HCT116 (cell line): ENCODE results near the gene PHLDB3. TPM values are rescaled to one million over a fixed set of nuclear protein-coding genes. Genes with fewer than 3 reads are reported as not detected.

Experiments used
- ATAC-seq: fragments of 200-7000 bp; cut with Tn5 transposase; 2 replicates; pipeline ENCODE4 v1.9.1; 2020; ENCODE audit warnings: mild to moderate bottlenecking, moderate library complexity
- BruUV-seq: library from RNA; stranded (reverse); fragments of 400-500 nt; replicated peaks from 2 replicates; lab custom pipeline; 2021; lab: Mats Ljungman, UMichigan
- CTCF ChIA-PET: fragments of 300-600 bp; sonication (Branson Sonifier 250); formaldehyde crosslinking; loops from one replicate; lab custom pipeline; 2021; ENCODE audit warnings: antibody characterized with exemption; lab: Charles Lee
- POLR2A ChIA-PET: fragments of 300-600, 350-600 bp; sonication (Branson Sonifier 250); formaldehyde crosslinking; loops from one replicate; lab custom pipeline; 2021; ENCODE audit warnings: antibody characterized with exemption; lab: Charles Lee
- RAD21 ChIA-PET, 2 experiments: fragments of 300-600 bp; sonication (Branson Sonifier 250); formaldehyde crosslinking; loops; one replicate each; lab custom pipeline; 2023; ENCODE audit warnings: low total read pairs in 2 of 2; ENCODE audit not compliant: uncharacterized antibody in 2 of 2, unreplicated experiment in 2 of 2, low non-redundant PET in 1 of 2; lab: Charles Lee
- DNase-seq: peaks from one replicate; pipeline ENCODE4 v3.0.0-alpha.2; 2010; ENCODE audit warnings: low read depth, low spot score
- H2AFZ ChIP-seq: fragments of 200-600 bp; shearing (Covaris generic), sonication (generic); 2 replicates; pipeline ENCODE4 v1.6.1; 2017; ENCODE audit warnings: low read depth, mixed run types, mixed read lengths, antibody characterized with exemption, low read length; ENCODE audit not compliant: poor library complexity, severe bottlenecking
- H3K27ac ChIP-seq: 2 replicates; pipeline ENCODE4 v1.5.1; 2012; ENCODE audit warnings: low read depth, low read length
- H3K27me3 ChIP-seq: fragments of 200-600 bp; sonication (generic); 2 replicates; pipeline ENCODE4 v1.6.1; 2016; ENCODE audit warnings: mixed run types, low read length, mixed read lengths; ENCODE audit not compliant: insufficient read depth
- H3K36me3 ChIP-seq, 2 experiments: fragments of 200-500 bp in 1 of 2; fragments of 200-600 bp in 1 of 2; sonication (Bioruptor generic) in 1 of 2; sonication (generic) in 1 of 2; 2 replicates each; pipeline versions ENCODE4 v1.5.1 to v1.6.1; 2014 to 2016; ENCODE audit warnings: low read length in 2 of 2, inconsistent platforms in 1 of 2, mixed read lengths in 1 of 2, mixed run types in 1 of 2; ENCODE audit not compliant: insufficient read depth in 2 of 2, control insufficient read depth in 1 of 2
- H3K4me1 ChIP-seq, 2 experiments: fragments of 200-600 bp in 1 of 2; sonication (generic) in 1 of 2; 2 replicates each; pipeline versions ENCODE4 v1.5.1 to v1.6.1; 2012 to 2017; ENCODE audit warnings: low read length in 2 of 2, inconsistent platforms in 1 of 2, mild to moderate bottlenecking in 1 of 2, mixed read lengths in 1 of 2, mixed run types in 1 of 2, moderate library complexity in 1 of 2; ENCODE audit not compliant: insufficient read depth in 2 of 2, control insufficient read depth in 1 of 2
- H3K4me2 ChIP-seq: fragments of 200-600 bp; sonication (generic); 2 replicates; pipeline ENCODE4 v1.6.1; 2017; ENCODE audit warnings: mixed run types, low read length, mixed read lengths
- H3K4me3 ChIP-seq, 2 experiments: fragments of 200-600 bp in 1 of 2; sonication (generic) in 1 of 2; replicated peaks in 1 of 2; 2 replicates each; pipeline ENCODE4 v1.5.1; 2011 to 2016; ENCODE audit warnings: low read length in 2 of 2, control low read depth in 1 of 2, low read depth in 1 of 2, mild to moderate bottlenecking in 1 of 2, mixed read lengths in 1 of 2, mixed run types in 1 of 2
- H3K79me2 ChIP-seq: fragments of 200-600 bp; sonication (generic); 2 replicates; pipeline ENCODE4 v1.6.1; 2017; ENCODE audit warnings: mild to moderate bottlenecking, mixed run types, low read length, moderate library complexity, mixed read lengths; ENCODE audit not compliant: insufficient read depth
- H3K9ac ChIP-seq: fragments of 200-600 bp; sonication (generic); 2 replicates; pipeline ENCODE4 v1.6.1; 2016; ENCODE audit warnings: low read length, mixed read lengths
- H3K9me2 ChIP-seq: fragments of 200-600 bp; sonication (generic), shearing (Covaris generic); 2 replicates; pipeline ENCODE4 v1.6.1; 2017; ENCODE audit warnings: mixed run types, mild to moderate bottlenecking, moderate library complexity; ENCODE audit not compliant: insufficient read depth
- H3K9me3 ChIP-seq, 2 experiments: fragments of 200-500 bp in 1 of 2; fragments of 200-600 bp in 1 of 2; sonication (Bioruptor generic) in 1 of 2; sonication (generic) in 1 of 2; 2 replicates each; pipeline ENCODE4 v1.6.1; 2014 to 2017; ENCODE audit warnings: low read length in 2 of 2, mixed read lengths in 2 of 2, inconsistent platforms in 1 of 2, low read depth in 1 of 2, mild to moderate bottlenecking in 1 of 2, mixed run types in 1 of 2, moderate library complexity in 1 of 2; ENCODE audit not compliant: control insufficient read depth in 1 of 2, insufficient read depth in 1 of 2
- H4K20me1 ChIP-seq: fragments of 200-600 bp; sonication (generic), shearing (Covaris generic); 2 replicates; pipeline ENCODE4 v1.6.1; 2017; ENCODE audit warnings: mixed run types, mild to moderate bottlenecking, moderate library complexity; ENCODE audit not compliant: insufficient read depth
- CTCF ChIP-seq, 3 experiments: fragments of 200-600 bp in 1 of 3; sonication (generic) in 1 of 3; IDR thresholded peaks in 2 of 3; conservative IDR thresholded peaks in 1 of 3; 2 replicates each; pipeline ENCODE4 v1.5.1; 2012 to 2017; ENCODE audit warnings: low read depth in 2 of 3, low read length in 2 of 3, antibody characterized with exemption in 1 of 3, borderline replicate concordance in 1 of 3, control low read depth in 1 of 3, mild to moderate bottlenecking in 1 of 3, mixed read lengths in 1 of 3, mixed run types in 1 of 3, moderate library complexity in 1 of 3; ENCODE audit not compliant: insufficient read depth in 1 of 3
- EGR1 ChIP-seq: IDR thresholded peaks from 2 replicates; pipeline ENCODE4 v1.6.1; 2012; ENCODE audit warnings: low read depth
- ELF1 ChIP-seq: IDR thresholded peaks from 2 replicates; pipeline ENCODE4 v1.6.1; 2012; ENCODE audit warnings: low read depth, borderline replicate concordance
- EZH2 ChIP-seq: fragments of 200-600 bp; sonication (generic); IDR thresholded peaks from 2 replicates; pipeline ENCODE4 v1.6.1; 2017; ENCODE audit warnings: antibody characterized with exemption, mixed run types
- FOSL1 ChIP-seq: IDR thresholded peaks from 2 replicates; pipeline ENCODE4 v1.6.1; 2012; ENCODE audit warnings: low read depth
- JUND ChIP-seq: IDR thresholded peaks from 2 replicates; pipeline ENCODE4 v1.6.1; 2012
- POLR2A ChIP-seq: IDR thresholded peaks from 2 replicates; pipeline ENCODE4 v1.7.0; 2011; ENCODE audit warnings: borderline replicate concordance; ENCODE audit not compliant: insufficient read depth, insufficient read length; ENCODE audit errors: extremely low read depth
- POLR2AphosphoS5 ChIP-seq: IDR thresholded peaks from 2 replicates; pipeline ENCODE4 v1.6.1; 2011; ENCODE audit warnings: mild to moderate bottlenecking, low read depth, low read length, moderate library complexity
- TCF7L2 ChIP-seq: IDR thresholded peaks from 2 replicates; pipeline ENCODE4 v1.7.0; 2011; ENCODE audit warnings: borderline replicate concordance, inconsistent platforms; ENCODE audit not compliant: insufficient read depth, insufficient read length; ENCODE audit errors: extremely low read depth
- YY1 ChIP-seq: IDR thresholded peaks from 2 replicates; pipeline ENCODE4 v1.6.1; 2011; ENCODE audit warnings: low read length, low read depth, moderate library complexity, mild to moderate bottlenecking; ENCODE audit not compliant: insufficient replicate concordance; ENCODE audit errors: extremely low read depth
- ZFX ChIP-seq: fragments of 450-650 bp; IDR thresholded peaks from 2 replicates; pipeline ENCODE4 v1.6.1; 2017
- ZNF274 ChIP-seq: fragments of 200-500 bp; sonication (Bioruptor generic); IDR thresholded peaks from 2 replicates; pipeline ENCODE4 v1.6.1; 2014; ENCODE audit warnings: mild to moderate bottlenecking, low read depth, low read length, inconsistent platforms
- intact Hi-C: fragments of 100-400 bp; cut with micrococcal nuclease; formaldehyde crosslinking; loops from 2 replicates; pipeline ENCODE4 v1.10.0; 2022
- total RNA-seq: library from RNA; stranded (reverse); gene quantifications from one replicate; pipeline ENCODE4 v1.2.1, GENCODE V29; 2021; ENCODE audit not compliant: unreplicated experiment
- TF ChIP-seq, protein P1 (sequence below): IDR thresholded peaks from 2 replicates; pipeline ENCODE4 v1.6.1; 2012

The PHLDB3 gene
- total RNA-seq, 1 experiment from 2014 or later: 15.5 TPM

DNA sequence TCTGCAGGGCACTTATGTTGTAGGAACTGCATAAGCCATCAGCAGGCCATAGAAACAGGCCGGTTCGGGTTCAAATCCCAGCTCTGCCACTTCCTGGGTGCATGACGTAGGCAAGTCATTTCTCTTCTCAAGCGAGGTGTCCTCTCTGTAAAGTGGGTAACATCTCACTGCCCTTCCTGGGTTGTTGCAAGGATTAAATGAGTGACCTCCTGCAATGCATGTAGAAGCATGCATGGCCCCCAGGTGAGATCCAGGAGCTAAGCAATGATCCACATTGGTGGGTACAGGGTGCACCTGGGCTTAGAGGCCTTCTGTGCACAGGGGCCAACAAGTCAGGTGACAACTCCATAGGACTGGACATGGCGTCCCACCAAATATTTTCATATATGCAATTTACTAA is 13.8 kb downstream of the PHLDB3 start:
- no peak for DNase-seq
- RAD21 ChIA-PET: no interaction called here
- H3K27ac ChIP-seq: no peak overlapping the region
- H3K9ac ChIP-seq: no peak overlapping the region
- ATAC-seq: no peak
- H4K20me1 ChIP-seq: no peaks in the 10 kb centered on the region
- H2AFZ ChIP-seq: no peak overlapping the region
- no peaks in the 10 kb centered on the region; a peak in 1 of 4 replicates for H3K36me3 ChIP-seq
- H3K4me2 ChIP-seq: no peak overlapping the region
- H3K27me3 ChIP-seq: no peaks in the 10 kb centered on the region
- intact Hi-C loops: no loop called here
- TF ChIP-seq JUND: no peak
- no peak for TF ChIP-seq POLR2AphosphoS5
- TF ChIP-seq EZH2: no peak
- TF ChIP-seq POLR2A: no peak
- TF ChIP-seq ZNF274: no peak
- no peak for TF ChIP-seq TCF7L2
- TF ChIP-seq ELF1: no peak
- no peak for TF ChIP-seq FOSL1
- TF ChIP-seq ZFX: no peak
- TF ChIP-seq YY1: no peak
- TF ChIP-seq, protein P1, sequence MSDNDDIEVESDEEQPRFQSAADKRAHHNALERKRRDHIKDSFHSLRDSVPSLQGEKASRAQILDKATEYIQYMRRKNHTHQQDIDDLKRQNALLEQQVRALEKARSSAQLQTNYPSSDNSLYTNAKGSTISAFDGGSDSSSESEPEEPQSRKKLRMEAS: no peak
- TF ChIP-seq EGR1: no peak
- no peak for TF ChIP-seq CTCF (IDR thresholded peaks at IDR 0.05 in 2 of 3, conservative IDR thresholded peaks at IDR 0.05 in 1 of 3; ENCODE audit: borderline replicate concordance in 1 of 3, insufficient read depth in 1 of 3, low read depth in 2 of 3, low read length in 2 of 3)
- no peak overlapping the region for H3K4me3 ChIP-seq
- H3K9me3 ChIP-seq: no peaks in the 10 kb centered on the region
- no peaks in the 10 kb centered on the region for H3K4me1 ChIP-seq
- BruUV-seq: no TSS peak
- H3K79me2 ChIP-seq: no peaks in the 10 kb centered on the region
- CTCF ChIA-PET: interaction anchor here (1.4 kb wide), 1 partner anchor 44 kb away, joined by 3 read pairs; no protein-coding TSS in a partner anchor
- H3K9me2 ChIP-seq: no peaks in the 10 kb centered on the region
- POLR2A ChIA-PET: no interaction called here
